Osteoblast (primary cell): Measurements from ENCODE around the gene FADS2. TPM values are rescaled to one million over a fixed set of nuclear protein-coding genes. Genes with fewer than 3 reads are reported as not detected.

Source experiments
- DNase-seq: peaks from one replicate; pipeline ENCODE4 v3.0.0; 2011; ENCODE audit warnings: low spot score, mixed read lengths; ENCODE audit not compliant: insufficient read length; ENCODE audit errors: missing footprints
- H2AFZ ChIP-seq: 2 replicates; pipeline ENCODE4 v1.6.0; 2011; ENCODE audit warnings: mild to moderate bottlenecking, low read length
- H3K27ac ChIP-seq: 2 replicates; pipeline ENCODE4 v1.5.1; 2011; ENCODE audit warnings: mild to moderate bottlenecking, low read depth, low read length, moderate library complexity
- H3K27me3 ChIP-seq: 2 replicates; pipeline ENCODE4 v1.6.0; 2012; ENCODE audit warnings: mild to moderate bottlenecking, control low read depth, inconsistent platforms, low read length, moderate library complexity; ENCODE audit not compliant: insufficient read depth
- H3K36me3 ChIP-seq: 2 replicates; pipeline ENCODE4 v1.5.1; 2011; ENCODE audit warnings: mild to moderate bottlenecking, low read length, control low read depth, moderate library complexity; ENCODE audit not compliant: insufficient read depth
- H3K4me1 ChIP-seq: 2 replicates; pipeline ENCODE4 v1.5.1; 2011; ENCODE audit warnings: mild to moderate bottlenecking, low read length, control low read depth, moderate library complexity; ENCODE audit not compliant: insufficient read depth
- H3K4me2 ChIP-seq: 2 replicates; pipeline ENCODE4 v1.6.0; 2011; ENCODE audit warnings: mild to moderate bottlenecking, low read length; ENCODE audit not compliant: insufficient read depth
- H3K4me3 ChIP-seq: fragments of 200-600 bp; sonication (generic); 3 replicates; pipeline ENCODE4 v1.5.1; 2012; ENCODE audit warnings: mild to moderate bottlenecking, low read length, inconsistent platforms; ENCODE audit not compliant: insufficient read depth
- H3K79me2 ChIP-seq: 2 replicates; pipeline ENCODE4 v1.6.0; 2012; ENCODE audit warnings: mild to moderate bottlenecking, low read length, control low read depth, inconsistent platforms; ENCODE audit not compliant: insufficient read depth
- H3K9me3 ChIP-seq: 2 replicates; pipeline ENCODE4 v1.5.1; 2011; ENCODE audit warnings: low read depth, low read length, control low read depth
- H4K20me1 ChIP-seq: 2 replicates; pipeline ENCODE4 v1.6.0; 2012; ENCODE audit warnings: mild to moderate bottlenecking, low read length, control low read depth; ENCODE audit not compliant: insufficient read depth
- total RNA-seq: library from RNA; depleted of rRNA; stranded (reverse); fragments of >200 nt; gene quantifications from 2 replicates; pipeline ENCODE4 v1.2.3, GENCODE V29; 2012
- TF ChIP-seq, protein P1 (sequence below): IDR thresholded peaks from 2 replicates; pipeline ENCODE4 v1.5.1; 2011; ENCODE audit warnings: mild to moderate bottlenecking, low read depth, low read length, moderate library complexity; ENCODE audit errors: extremely low read depth

FADS2 gene
- total RNA-seq, 1 donor: 275 TPM

DNA sequence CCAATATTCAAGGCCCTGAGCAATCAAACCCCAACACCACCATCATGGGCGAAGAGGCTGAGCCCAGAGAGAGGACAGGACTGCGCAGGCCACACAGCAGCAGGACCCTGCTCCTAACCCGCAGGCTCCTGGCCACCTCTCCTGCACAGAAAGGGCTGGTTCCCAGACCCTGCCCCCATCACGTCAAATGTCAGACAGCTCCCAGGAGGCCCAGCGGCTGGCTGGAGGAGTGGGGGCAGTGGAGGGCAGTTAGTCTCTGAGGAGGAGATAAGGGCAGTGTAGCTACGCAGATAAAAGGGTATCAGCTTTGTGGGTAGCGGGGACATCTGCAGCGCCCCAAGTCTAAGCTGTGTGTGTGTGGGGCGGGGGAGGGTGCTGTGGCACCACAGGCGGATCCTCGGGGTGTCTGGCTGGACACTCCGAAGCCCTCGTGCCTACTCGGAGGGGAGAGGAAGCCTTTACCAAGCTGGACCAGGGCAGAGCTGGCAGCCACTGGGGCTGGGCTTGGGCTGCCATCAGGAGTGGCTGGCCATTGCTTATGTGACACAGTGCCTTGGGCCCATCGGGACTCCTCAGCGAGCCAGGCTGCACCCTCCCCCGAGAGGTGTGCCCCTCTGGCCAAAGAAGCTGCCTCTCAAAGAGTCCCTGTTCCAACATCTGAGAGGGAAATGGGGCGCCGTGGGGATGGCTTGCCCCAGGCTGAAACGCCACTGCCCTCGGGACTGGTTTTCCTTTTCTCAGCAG lies 41.8 kb downstream of the FADS2 start:
- H3K27ac ChIP-seq: no peak overlapping the region
- TF ChIP-seq, protein P1, sequence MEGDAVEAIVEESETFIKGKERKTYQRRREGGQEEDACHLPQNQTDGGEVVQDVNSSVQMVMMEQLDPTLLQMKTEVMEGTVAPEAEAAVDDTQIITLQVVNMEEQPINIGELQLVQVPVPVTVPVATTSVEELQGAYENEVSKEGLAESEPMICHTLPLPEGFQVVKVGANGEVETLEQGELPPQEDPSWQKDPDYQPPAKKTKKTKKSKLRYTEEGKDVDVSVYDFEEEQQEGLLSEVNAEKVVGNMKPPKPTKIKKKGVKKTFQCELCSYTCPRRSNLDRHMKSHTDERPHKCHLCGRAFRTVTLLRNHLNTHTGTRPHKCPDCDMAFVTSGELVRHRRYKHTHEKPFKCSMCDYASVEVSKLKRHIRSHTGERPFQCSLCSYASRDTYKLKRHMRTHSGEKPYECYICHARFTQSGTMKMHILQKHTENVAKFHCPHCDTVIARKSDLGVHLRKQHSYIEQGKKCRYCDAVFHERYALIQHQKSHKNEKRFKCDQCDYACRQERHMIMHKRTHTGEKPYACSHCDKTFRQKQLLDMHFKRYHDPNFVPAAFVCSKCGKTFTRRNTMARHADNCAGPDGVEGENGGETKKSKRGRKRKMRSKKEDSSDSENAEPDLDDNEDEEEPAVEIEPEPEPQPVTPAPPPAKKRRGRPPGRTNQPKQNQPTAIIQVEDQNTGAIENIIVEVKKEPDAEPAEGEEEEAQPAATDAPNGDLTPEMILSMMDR: no peak
- H3K4me2 ChIP-seq: no peak overlapping the region
- peaks cover 13% of the 10 kb centered on the region for H3K36me3 ChIP-seq
- H2AFZ ChIP-seq: no peak overlapping the region
- H3K27me3 ChIP-seq: no peaks in the 10 kb centered on the region
- H4K20me1 ChIP-seq: no peaks in the 10 kb centered on the region
- peak; percentile 73 for DNase-seq
- no peaks in the 10 kb centered on the region for H3K79me2 ChIP-seq
- H3K9me3 ChIP-seq: no peaks in the 10 kb centered on the region
- H3K4me1 ChIP-seq: peaks cover 12% of the 10 kb centered on the region
- no peak overlapping the region for H3K4me3 ChIP-seq

DNA sequence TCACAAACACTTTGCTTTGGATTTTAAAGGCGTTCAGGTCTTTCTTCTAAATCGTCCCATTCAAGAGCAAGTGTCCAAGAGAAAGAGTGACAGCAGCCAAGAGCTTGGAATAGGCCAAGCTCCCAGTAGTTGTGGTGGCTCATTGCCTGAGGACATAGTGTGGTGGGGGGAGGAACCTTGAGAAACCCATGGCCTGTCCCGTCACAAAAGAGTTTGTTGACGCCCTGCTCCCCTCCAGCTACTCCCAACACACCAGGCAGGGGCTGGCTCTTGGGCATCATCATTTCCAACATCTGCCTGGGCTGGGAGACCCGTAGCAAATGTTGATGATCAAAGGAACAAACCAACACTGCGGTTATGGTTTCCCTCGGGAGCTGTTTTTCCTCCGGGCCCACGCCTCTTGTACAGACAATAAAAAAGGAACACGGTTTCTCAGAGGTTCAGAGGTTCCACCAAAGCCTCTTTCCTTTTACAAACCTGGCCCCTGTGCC lies 42.5 kb downstream of the FADS2 start:
- Histone ChIP-seq H2AFZ (peak overlapping the region; percentile 73), H4K20me1 (no peaks in the 10 kb centered on the region), H3K27ac (no peak overlapping the region), H3K36me3 (peaks cover 16% of the 10 kb centered on the region), H3K27me3 (no peaks in the 10 kb centered on the region), H3K4me3 (peak overlapping the region; percentile 46), H3K79me2 (no peaks in the 10 kb centered on the region), H3K9me3 (no peaks in the 10 kb centered on the region), H3K4me1 (peaks cover 12% of the 10 kb centered on the region), H3K4me2 (peak overlapping the region; percentile 56)
- TF ChIP-seq, protein P1: no peak
- peak; percentile 85 for DNase-seq

DNA sequence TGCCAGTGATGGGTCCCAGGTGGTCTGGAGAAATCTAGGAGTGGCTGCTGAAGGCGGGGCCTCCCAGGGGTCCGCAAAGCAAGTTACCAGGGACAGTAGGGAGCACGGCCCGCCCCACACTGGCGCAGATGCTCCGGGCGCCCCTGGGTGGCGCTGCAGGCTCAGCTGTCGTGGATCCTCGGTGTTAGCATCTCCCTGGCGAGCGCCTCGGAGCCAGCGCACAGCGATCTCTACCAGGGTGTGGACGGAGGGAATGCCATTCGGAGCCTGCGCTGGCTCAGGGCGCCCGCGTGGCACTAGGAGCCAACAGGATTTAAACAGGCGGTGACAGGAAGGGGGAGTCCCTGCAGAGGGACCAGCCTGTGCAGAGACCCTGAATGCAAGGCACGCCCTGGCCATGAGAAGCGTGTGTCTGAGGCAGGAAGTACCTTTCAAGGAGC lies 43.1 kb downstream of the FADS2 start:
- Histone ChIP-seq H3K27ac (no peak overlapping the region), H3K4me1 (peaks cover 12% of the 10 kb centered on the region), H3K79me2 (no peaks in the 10 kb centered on the region), H4K20me1 (no peaks in the 10 kb centered on the region), H3K4me2 (peak overlapping the region; percentile 77), H3K4me3 (peak overlapping the region; percentile 46), H3K27me3 (no peaks in the 10 kb centered on the region), H3K9me3 (no peaks in the 10 kb centered on the region), H2AFZ (peak overlapping the region; percentile 73), H3K36me3 (peaks cover 18% of the 10 kb centered on the region)
- DNase-seq: peak; percentile 99
- TF ChIP-seq, protein P1: peak; percentile 88

DNA sequence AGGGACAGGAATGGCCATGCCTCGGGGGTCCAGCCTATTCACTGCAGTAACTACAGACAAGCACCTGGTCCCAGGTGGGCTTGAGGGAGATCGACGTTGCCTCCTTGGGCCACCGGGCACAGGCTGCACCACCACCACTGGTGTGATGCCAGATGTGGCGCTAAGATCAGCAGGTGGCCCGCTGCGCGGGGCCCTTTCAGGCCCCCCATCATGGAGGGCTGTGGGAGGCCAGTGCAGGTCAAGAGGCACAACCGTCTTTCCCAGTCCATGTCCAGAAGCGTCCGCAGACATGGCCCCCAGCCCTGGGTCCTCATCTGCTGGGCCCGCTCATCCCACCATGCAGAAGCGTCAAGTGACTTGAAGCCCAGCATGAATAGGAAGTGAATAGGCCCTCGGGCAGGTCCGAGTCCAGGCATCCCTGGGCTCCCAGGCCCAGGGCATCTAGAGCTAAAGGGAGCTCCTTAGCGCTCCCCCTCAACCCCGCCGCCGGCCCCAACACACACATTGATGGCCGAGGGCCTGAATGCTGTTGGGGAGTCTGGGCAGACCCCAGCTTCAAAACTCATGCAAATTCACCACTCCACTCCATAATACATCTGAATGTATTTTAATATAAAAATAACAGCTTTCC lies 45.0 kb downstream of the FADS2 start:
- no peak overlapping the region for H3K4me3 ChIP-seq
- H3K27me3 ChIP-seq: no peaks in the 10 kb centered on the region
- peaks cover 12% of the 10 kb centered on the region for H3K4me1 ChIP-seq
- no peaks in the 10 kb centered on the region for H3K79me2 ChIP-seq
- H3K36me3 ChIP-seq: peaks cover 30% of the 10 kb centered on the region
- TF ChIP-seq, protein P1: no peak
- H4K20me1 ChIP-seq: peaks cover 2% of the 10 kb centered on the region
- peak; percentile 71 for DNase-seq
- H3K9me3 ChIP-seq: no peaks in the 10 kb centered on the region
- H3K4me2 ChIP-seq: no peak overlapping the region
- no peak overlapping the region for H3K27ac ChIP-seq
- no peak overlapping the region for H2AFZ ChIP-seq
